Stimulated activated naive CD8-positive, alpha-beta T cell treated with anti-CD3 and anti-CD28 coated beads, Interleukin-15, amount 100 ng/mL, for 72 hours (primary cell): ENCODE measurements around the gene DAP.
"Not testable (repeated sequence)": the region's sequence is repeated elsewhere in the genome, so short reads cannot be mapped to it uniquely, and the experiment has no call there.

ENCODE experiments used
- ATAC-seq: fragments of 150-1000 bp; cut with Tn5 transposase; 2 replicates; pipeline ENCODE4 v1.10.0; 2021; ENCODE audit warnings: mild to moderate bottlenecking, moderate library complexity
- DNase-seq, 2 donors: peaks; one replicate each; pipeline ENCODE4 v3.0.0; 2021 to 2022
- H3K27ac Mint-ChIP-seq, 2 donors: one replicate each; pipeline ENCODE4 v1.8.0; 2022; ENCODE audit warnings: mild to moderate bottlenecking in 2 of 2, mixed read lengths in 2 of 2, moderate library complexity in 2 of 2
- H3K27me3 Mint-ChIP-seq: one replicate; pipeline ENCODE4 v1.8.0; 2022; ENCODE audit warnings: mixed read lengths
- H3K4me1 Mint-ChIP-seq: one replicate; pipeline ENCODE4 v1.8.0; 2022; ENCODE audit warnings: mild to moderate bottlenecking, mixed read lengths
- H3K4me3 Mint-ChIP-seq, 2 donors: one replicate each; pipeline ENCODE4 v1.8.0; 2022; ENCODE audit warnings: mild to moderate bottlenecking in 2 of 2, mixed read lengths in 2 of 2, moderate library complexity in 1 of 2
- H3K9me3 Mint-ChIP-seq, 2 donors: one replicate each; pipeline ENCODE4 v1.8.0; 2022; ENCODE audit warnings: mixed read lengths in 2 of 2

The DAP gene

DNA sequence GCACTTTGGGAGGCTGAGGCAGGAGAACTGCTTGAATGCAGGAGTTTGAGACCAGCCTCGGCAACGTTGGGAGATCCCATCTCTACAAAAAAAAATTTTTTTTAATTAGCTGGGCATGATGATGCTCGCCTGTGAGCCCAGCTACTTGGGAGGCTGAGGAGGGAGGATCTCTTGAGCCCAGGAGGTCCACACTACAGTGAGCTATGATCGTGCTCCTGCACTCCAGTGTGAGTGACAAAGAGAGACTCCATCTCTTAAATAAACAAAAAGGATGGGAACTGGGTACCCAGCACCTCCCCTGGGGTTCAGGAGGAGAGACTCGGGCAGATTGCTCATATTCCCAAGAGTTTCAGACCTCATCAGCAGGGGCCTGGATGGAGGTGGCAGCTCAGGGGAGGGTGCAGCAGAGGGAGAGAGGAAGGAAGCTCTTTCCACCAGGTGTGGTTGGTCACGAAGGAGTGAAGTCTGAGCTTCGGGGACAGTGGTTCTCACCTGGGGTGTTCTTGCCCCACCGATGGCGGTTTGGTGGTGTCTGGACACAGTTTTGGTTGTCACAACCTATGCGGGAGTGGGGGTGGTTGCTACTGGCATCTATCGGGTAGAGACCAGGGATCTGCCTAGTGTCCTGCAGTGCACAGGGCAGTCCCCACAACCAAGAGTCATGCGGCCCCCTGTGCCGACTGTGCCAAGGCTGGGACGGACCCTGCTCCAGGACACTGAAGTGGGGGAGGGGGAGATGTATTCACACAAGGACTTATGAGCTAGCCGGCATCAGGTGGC, 124.5 kb downstream of the DAP start:
- peaks cover 56% of the 10 kb centered on the region for H3K4me1 Mint-ChIP-seq
- peaks cover 7 to 10% of the 10 kb centered on the region in 2 donors for H3K9me3 Mint-ChIP-seq
- H3K27me3 Mint-ChIP-seq: no peaks in the 10 kb centered on the region
- DNase-seq: no peak
- H3K4me3 Mint-ChIP-seq: peak overlapping the region in 1 of 2 donors; percentile 76
- ATAC-seq: no peak
- H3K27ac Mint-ChIP-seq: peak overlapping the region in 1 of 2 donors; percentile 15

DNA sequence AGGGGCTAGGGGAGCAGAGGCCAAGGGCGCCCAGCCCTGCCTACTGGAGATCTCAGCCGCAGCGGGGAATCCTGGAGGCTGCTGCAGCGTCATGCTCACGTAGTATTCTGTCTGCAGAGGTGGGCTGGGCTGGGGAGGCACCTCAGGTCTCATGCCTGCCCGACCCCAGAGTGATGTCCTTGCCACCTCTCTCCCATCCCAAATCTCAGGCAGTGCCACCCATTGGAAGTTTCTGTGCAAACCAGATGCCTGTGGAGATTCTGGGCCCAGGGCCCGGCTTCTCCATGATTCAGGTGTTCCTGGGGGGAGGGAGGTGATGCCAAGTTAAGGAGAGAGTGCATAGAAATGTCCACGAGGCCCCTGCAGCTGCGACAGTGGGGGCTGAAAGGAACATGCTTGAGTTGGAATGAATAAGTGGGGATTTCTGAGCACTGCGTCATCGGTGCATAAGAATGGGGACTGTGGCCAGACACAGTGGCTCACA, 125.1 kb downstream of the DAP start:
- peak overlapping the region; percentile 76 to 79 for H3K4me3 Mint-ChIP-seq

DNA sequence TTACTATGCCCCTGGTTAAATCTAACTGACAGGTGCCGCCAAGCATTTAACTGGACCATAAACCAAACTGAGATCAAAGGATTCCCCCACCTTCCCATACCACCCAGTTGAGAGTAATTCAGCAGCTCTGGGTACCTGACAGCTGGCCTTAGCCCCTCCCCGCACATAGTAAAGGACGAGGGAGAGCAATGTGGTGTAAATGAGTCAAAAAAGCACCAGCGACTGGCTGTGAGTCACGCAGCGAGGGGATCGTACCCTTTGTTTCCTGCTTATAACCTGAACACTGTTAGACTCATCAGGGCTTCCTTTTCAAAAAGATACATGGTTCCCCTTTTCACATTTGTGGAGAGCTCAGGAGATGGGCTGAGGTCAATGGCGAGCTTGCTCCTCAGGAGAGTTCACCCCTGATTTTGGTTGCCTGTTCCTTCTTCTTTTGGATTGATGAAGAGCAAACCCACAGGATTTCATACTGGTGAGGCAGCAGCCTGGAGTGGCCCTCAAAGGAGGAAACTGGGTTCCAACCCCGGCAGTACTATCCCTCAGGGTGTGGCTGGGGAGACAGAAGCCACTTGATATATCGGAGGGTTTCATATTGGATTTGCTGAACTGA, 125.7 kb downstream of the DAP start:
- peak; percentile 93 for ATAC-seq
- H3K9me3 Mint-ChIP-seq: peaks cover 7 to 10% of the 10 kb centered on the region in 2 donors
- H3K4me3 Mint-ChIP-seq: peak overlapping the region; percentile 76 to 79
- DNase-seq: peak; percentile 73 to 86
- peaks cover under 1% of the 10 kb centered on the region for H3K27me3 Mint-ChIP-seq
- H3K4me1 Mint-ChIP-seq: peaks cover 68% of the 10 kb centered on the region
- peak overlapping the region; percentile 54 to 90 for H3K27ac Mint-ChIP-seq

More for the DNA sequence above, 125.1 kb downstream of the DAP start:
- DNase-seq: no peak
- H3K27ac Mint-ChIP-seq: peak overlapping the region; percentile 54 to 90
- H3K4me1 Mint-ChIP-seq: peaks cover 62% of the 10 kb centered on the region
- H3K27me3 Mint-ChIP-seq: no peaks in the 10 kb centered on the region
- H3K9me3 Mint-ChIP-seq: peaks cover 7 to 10% of the 10 kb centered on the region in 2 donors
- peak; percentile 19 for ATAC-seq

DNA sequence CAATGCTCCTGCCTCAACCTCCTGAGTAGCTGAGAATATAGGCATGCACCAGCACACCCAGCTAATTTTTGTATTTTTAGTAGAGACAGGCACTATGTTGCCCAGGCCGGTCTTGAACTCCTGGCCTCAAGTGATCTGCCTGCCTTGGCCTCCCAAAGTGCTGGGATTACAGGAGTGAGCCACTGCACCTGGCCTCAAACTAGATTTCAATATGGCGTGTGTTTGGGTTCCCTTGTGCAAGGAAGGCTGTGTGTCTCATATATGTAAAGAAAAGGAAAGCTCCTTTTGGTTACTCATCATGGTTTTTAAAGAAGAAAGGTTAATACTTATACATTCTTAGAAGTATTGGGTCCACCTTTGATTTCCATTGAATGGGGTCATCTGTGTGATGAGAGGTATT, 126.5 kb downstream of the DAP start:
- ATAC-seq (no peak), DNase-seq (no peak)
- peak overlapping the region; percentile 76 to 79 for H3K4me3 Mint-ChIP-seq
- H3K4me1 Mint-ChIP-seq: peaks cover 75% of the 10 kb centered on the region
- H3K27me3 Mint-ChIP-seq: peaks cover 8% of the 10 kb centered on the region
- peak overlapping the region in 1 of 2 donors; percentile 85 for H3K27ac Mint-ChIP-seq
- H3K9me3 Mint-ChIP-seq: peaks cover 12 to 15% of the 10 kb centered on the region in 2 donors

DNA sequence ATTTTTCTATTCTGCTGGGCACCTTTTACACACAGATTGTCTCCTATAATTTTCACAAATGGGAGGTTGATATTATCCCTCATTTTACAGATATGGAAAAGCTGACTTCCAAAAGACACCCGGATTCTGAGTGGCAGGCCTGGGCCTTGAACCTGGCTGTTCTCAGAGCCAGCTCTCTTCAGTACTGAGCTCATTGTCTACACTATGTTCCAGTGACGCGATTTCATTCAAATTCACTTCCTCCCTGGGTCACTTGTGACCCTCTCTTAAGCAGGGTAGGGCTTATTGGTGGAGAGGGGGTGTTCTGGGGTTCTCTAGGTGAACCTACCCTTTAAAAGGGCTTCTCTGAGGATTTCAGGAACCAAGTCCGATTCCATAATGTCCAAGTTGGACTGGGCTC, 127.0 kb downstream of the DAP start:
- peak overlapping the region; percentile 72 to 85 for H3K27ac Mint-ChIP-seq
- H3K4me1 Mint-ChIP-seq: peaks cover 80% of the 10 kb centered on the region
- peaks cover 13% of the 10 kb centered on the region for H3K27me3 Mint-ChIP-seq
- peaks cover 14 to 18% of the 10 kb centered on the region in 2 donors for H3K9me3 Mint-ChIP-seq
- ATAC-seq: no peak
- H3K4me3 Mint-ChIP-seq: peak overlapping the region; percentile 63 to 75
- DNase-seq: no peak

DNA sequence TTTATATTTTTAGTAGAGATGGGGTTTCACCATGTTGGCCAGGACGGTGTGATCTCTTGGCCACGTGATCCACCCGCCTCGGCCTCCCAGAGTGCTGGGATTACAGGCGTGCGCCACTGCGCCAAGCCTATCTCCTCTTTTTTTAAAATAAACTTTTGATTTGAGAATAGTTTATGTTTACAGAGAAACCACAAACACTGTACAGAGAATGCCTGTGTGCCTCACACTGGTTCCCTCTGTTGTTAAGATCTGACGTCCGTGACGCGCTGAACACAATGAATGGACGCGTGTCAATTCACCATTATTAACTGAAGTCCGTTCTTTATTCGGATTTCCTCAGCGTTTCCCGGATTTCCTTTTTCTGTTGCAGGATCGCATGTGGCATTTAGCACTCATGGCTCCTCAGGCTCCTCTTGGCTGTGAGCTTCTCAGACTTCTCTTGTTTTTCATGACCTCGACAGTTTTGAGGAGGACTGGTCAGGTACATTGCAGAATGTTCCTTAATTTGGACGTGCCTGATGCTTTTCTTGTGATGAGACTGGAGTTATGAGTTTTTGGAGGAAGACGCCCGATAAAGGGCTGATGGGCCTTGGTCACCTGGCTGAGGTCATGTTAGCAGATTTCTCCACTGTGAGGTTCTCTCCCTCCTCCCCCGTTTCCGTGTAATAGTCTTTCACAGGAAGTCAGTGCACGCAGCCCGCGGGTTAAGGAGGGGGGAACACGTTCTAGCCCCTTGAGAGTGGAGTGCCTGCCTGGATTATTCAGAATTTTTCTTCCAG, 127.6 kb downstream of the DAP start:
- H3K4me1 Mint-ChIP-seq: peaks cover 86% of the 10 kb centered on the region
- DNase-seq (peak in 1 of 2 donors; percentile 48), ATAC-seq (peak; percentile 28)
- H3K27ac Mint-ChIP-seq: peak overlapping the region; percentile 55 to 72
- H3K4me3 Mint-ChIP-seq: peak overlapping the region; percentile 63 to 75
- peaks cover 19% of the 10 kb centered on the region for H3K27me3 Mint-ChIP-seq
- peaks cover 10 to 14% of the 10 kb centered on the region in 2 donors for H3K9me3 Mint-ChIP-seq

DNA sequence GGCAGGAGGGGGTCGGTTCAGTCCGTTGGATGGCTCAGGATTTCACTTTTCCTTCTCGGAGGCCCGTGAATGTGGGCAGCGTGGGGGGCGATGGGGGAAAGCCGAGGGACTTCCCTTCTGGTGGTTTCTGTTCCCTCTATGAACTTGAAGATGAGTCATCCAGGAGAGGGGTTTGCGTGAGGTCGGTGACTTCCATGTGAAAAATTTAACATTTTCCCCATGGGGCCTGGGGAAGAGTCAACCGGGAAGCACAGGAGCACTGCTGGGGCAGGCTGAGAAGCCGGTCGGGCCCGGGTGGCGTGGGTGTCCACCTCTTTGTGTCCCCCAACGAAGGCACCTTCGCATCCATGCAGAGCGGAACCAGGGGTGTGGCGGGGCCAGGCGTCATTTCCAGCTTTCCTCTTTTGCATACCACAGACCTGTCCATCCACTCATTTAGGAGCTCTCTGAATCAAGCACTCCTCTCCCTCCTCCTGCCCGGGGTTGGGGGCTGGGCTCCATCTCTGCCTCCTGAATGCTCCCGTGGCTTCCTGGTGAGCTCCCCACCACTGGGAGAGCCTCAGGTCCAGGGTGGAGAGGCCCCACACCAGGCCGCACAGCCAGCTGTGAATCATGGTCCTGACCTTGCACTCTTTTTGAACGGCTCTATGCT, 128.8 kb downstream of the DAP start:
- peak; percentile 52 for ATAC-seq
- peak in 1 of 2 donors; percentile 71 for DNase-seq
- H3K9me3 Mint-ChIP-seq: peaks cover 8 to 11% of the 10 kb centered on the region in 2 donors
- peaks cover 20% of the 10 kb centered on the region for H3K27me3 Mint-ChIP-seq
- H3K4me3 Mint-ChIP-seq: peak overlapping the region; percentile 59 to 69
- peaks cover 96% of the 10 kb centered on the region for H3K4me1 Mint-ChIP-seq
- peak overlapping the region; percentile 80 to 95 for H3K27ac Mint-ChIP-seq

DNA sequence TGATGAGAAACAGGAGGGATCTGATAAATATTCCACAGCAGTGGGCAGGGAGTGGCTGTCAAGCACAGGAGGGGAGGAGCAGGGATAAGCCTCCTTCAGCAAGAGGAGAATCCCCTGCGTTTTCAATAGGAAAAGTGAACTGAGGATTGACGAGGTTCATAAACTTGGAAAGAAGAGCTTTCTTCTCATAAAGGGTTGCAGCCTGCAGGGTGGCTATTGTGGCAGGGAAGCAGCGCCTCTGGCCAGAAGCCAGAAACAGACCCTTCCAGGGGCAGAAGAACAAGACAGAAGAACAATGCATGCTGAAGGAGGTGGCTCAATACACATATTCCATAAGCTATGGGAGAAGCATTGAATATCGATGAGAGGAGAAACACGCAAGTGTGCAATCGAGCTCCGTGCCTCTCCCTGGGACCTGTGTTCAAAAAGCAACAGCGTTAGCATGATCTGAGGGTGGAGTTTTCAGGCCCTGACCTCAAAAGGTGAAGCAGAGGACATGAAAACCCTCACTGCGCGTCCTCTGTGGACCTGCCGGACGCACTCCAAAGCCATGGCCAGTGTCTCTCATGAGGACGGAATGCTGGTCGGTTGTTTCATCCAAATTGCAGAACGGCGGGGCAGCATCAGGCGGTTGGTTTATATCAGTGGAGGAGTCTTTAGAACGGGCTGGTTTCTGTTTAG, 129.6 kb downstream of the DAP start:
- no peak for DNase-seq
- H3K9me3 Mint-ChIP-seq: peaks cover 8 to 11% of the 10 kb centered on the region in 2 donors
- peaks cover 94% of the 10 kb centered on the region for H3K4me1 Mint-ChIP-seq
- H3K27me3 Mint-ChIP-seq: peaks cover 20% of the 10 kb centered on the region
- H3K27ac Mint-ChIP-seq: peak overlapping the region in 1 of 2 donors; percentile 28
- no peak for ATAC-seq
- H3K4me3 Mint-ChIP-seq: peak overlapping the region; percentile 59 to 69

DNA sequence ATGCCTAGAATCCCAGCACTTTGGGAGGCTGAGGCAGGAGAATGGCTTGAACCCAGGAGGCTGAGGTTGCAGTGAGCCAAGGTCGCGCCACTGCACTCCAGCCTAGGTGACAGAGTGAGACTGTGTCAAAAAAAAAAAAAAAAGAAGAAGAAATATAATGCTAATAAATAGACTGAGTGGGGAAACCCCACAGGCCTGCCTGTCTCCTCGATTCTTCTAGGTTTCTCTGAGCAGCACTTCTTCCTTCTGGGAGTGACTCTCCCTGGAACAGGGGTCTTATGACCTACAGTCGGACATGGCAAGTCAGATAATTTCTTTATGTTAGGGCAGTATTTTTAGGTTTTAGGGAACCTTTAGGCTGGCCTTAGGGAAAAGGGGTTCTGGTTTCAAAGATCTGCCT, 130.3 kb downstream of the DAP start:
- Mint-ChIP-seq H3K27me3 (peaks cover 20% of the 10 kb centered on the region), H3K4me3 (peak overlapping the region; percentile 42 to 69), H3K4me1 (peaks cover 87% of the 10 kb centered on the region), H3K9me3 (peaks cover 8 to 11% of the 10 kb centered on the region in 2 donors), H3K27ac (peak overlapping the region in 1 of 2 donors; percentile 19)
- not testable (repeated sequence) for DNase-seq, ATAC-seq

DNA sequence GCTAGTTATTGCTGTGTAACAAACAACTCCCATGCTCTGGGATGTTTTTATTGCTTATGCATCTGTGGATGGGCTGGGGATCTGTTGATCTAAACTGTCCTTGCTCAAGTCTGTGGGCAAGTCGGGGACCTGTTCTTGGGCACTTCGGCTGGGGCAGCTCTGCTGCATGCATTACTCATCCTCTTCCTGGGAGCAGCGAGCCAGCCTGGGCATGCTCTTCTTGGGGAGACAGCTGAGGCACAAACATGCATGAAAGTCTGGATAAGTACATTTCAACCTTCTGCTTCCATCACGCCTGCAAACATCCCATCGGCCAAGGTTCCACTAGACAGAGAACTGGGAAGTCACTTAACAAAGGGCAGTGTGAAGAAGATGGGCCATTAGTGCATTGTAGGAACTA, 130.9 kb downstream of the DAP start:
- H3K27ac Mint-ChIP-seq: no peak overlapping the region
- DNase-seq (no peak), ATAC-seq (no peak)
- peaks cover 8 to 11% of the 10 kb centered on the region in 2 donors for H3K9me3 Mint-ChIP-seq
- peaks cover 81% of the 10 kb centered on the region for H3K4me1 Mint-ChIP-seq
- no peak overlapping the region for H3K4me3 Mint-ChIP-seq
- H3K27me3 Mint-ChIP-seq: peaks cover 20% of the 10 kb centered on the region

DNA sequence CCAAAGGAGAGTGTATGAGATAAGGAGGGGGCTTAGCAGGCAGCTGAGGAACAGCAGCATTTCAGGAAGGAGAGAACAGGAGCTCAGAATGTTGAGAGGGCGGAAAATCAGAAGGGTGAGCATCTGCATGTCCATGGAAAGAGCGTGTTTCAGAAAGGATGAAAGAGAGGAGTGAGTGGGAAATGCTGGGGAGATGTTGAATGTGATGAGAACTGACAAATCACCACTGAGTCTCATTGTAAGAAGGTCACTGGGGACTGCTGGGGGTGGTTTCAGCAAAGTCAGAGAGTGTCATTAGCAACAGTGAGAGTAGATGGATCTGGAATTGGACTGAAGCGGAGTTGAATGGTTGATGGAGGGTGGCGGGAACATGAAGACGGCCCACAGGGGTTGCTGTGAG, 131.4 kb downstream of the DAP start:
- Mint-ChIP-seq H3K9me3 (peaks cover 8 to 11% of the 10 kb centered on the region in 2 donors), H3K27ac (no peak overlapping the region), H3K4me1 (peaks cover 77% of the 10 kb centered on the region), H3K27me3 (peaks cover 20% of the 10 kb centered on the region), H3K4me3 (no peak overlapping the region)
- ATAC-seq (no peak), DNase-seq (no peak)
